C1 segment of cervical spinal cord (tissue), 14 donors: ENCODE measurements around the gene ADGRB3.

Experiments
- DNase-seq, 14 donors: peaks; one replicate each; lab custom pipeline; 2025; lab: John Stamatoyannopoulos, UW

The ADGRB3 gene

DNA sequence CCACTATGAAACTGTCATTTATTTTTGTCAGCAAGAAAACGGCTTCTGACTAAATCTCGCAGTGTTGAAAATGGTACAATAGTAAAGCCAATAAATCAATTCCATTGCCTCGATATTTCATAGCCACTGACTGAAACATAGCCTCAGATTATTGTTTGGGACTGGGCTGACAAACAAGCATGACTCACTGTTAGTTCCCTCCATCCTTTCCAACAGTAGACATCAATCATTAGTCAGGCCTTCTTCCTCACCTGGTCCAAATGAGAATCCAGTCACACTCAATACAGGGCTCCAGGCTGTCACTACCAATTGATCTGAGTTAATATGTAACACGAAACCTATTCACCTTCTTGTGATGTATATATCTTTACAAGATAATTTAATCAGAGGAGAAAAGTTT is 66.1 kb downstream of the ADGRB3 start:
- no peak for DNase-seq

DNA sequence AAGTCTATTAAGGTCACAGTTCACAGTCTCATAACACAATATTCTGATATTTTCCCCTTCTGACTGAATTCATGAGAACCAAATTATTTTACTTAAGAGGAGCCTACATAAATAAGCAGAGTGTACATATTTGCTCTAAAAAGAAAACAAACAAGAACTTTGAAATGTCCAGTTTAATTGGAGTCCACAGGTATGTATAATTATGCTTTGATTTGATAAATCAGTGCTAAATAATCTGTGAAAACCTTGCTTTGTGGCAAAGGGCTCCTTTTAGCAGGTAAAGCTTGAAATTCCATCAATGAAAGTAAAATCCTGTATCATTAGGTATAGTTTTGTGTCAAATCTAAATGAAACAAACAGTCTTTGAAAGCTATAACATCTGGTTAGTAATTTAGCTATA is 69.4 kb downstream of the ADGRB3 start:
- DNase-seq, result no peak

DNA sequence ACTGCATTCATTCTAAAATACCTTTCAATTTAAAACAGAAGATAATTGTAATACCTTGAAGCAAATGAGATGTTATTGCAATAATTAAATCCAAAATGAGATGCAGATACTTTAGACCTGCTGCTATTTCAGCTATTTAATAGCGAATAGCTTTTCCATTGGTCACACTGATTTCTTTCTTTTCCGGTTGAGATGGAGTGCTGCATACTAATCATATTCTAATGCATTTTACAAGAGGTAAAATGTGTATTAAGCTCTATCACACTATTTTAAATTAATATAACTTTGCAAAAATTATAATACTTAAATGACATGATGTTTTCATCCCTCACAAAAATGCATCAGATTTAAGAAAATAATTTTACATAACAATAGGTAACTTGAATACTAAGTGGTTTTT is 74.0 kb downstream of the ADGRB3 start:
- no peak for DNase-seq

DNA sequence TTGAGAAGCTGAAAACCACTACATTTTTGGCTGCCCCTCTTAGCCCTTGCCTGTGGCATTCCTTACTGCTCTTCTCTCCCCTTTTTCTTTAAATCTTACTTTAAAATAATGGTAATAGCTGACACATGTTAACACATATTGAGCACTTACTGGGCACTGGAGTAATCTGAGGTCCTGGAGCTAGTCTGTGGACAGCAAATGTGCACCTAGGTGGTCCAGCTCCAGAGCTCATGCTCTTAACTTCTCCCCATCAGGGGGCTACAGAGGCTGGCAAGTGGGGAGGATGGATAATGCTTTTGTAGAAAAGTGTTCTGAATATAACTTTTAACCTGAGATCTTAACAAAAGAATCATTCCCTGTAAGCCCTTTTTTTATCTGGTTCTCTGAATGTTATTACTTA is 74.8 kb downstream of the ADGRB3 start:
- DNase-seq, result no peak

DNA sequence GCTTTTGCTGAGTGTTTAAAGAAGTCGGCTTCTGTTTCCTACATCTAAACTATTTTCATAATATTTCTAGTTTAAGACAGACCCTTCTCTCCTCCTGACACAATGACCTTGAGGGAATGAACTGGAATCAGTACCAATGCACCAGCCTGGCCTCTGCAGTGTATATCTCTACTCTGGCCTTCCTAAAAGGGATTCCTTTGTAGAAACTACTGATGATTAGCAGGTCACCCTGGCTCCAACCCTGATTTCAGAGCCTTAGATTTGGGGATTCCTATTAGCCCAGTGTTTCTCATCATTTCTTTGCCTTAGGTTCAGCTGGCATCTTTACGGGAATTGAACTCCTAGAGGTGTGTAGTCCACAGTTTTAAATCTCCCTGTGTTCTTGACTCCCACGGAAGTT is 75.4 kb downstream of the ADGRB3 start:
- DNase-seq, result no peak

DNA sequence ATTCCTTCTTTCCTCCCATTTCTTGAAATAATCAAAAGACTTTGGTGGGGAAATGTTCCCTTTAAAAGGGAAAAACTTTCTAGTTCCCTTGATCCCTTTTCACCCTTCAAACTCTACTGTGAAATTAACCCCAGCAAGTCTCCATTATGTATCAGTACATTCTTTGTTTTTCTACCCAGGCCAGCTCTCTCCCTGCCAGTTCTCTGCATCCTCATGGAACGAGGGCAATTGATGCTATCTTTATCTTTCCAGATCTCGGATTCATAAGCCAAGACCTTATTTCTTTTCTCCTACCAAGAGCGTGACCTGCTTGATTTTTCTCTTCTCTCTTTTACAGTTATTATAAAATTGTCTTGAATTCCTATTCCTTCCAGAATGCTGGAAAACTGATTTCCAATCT is 75.8 kb downstream of the ADGRB3 start:
- peak in 1 of 14 donors; percentile 79 for DNase-seq

DNA sequence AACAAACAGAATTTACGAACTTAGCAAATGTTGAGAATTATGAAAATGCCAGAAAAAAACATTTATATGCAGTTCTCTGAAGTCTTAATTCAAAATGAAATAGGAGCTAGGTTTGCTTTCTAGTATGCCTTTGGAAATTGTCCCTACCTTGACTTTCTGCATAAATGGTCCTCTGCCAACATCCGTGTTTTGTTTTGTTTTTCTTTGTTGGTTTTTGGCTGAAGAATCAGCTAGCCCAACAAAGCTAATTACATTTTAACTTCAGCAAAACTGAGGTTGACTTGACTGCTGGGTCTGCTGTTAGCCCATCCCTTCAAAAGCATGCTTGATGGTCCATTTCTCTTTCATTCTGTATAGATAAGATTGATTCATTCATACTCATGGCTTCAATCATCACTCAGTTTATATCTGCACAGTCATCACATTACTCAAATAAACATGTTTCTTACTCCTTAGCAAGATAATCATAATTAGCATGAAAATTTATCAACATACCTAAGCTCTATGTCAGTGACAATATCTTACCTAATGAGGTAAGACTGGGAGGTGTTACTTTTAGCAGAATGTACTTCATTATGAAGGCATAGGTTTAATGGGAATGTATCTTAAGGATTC is 76.4 kb downstream of the ADGRB3 start:
- DNase-seq, result peak in 1 of 14 donors; percentile 71

DNA sequence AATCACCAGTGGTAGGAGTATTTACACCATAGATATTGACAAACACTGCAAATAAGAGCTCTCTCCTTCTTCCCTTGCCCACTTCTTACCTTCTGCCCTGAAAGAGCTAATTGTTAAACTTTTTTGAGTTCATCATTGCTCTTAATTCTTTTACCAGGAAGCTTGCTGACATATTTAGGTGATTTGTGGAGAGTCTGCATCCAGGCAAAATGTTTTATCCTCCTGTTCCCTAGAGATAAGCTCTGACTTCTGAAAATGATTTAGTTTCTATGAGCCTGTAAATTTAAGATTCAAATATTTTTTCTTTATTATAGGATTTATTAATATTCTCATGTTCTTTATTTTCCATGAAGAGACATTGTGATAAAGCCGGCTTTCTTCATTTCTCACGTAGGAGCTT is 81.5 kb downstream of the ADGRB3 start:
- no peak for DNase-seq

DNA sequence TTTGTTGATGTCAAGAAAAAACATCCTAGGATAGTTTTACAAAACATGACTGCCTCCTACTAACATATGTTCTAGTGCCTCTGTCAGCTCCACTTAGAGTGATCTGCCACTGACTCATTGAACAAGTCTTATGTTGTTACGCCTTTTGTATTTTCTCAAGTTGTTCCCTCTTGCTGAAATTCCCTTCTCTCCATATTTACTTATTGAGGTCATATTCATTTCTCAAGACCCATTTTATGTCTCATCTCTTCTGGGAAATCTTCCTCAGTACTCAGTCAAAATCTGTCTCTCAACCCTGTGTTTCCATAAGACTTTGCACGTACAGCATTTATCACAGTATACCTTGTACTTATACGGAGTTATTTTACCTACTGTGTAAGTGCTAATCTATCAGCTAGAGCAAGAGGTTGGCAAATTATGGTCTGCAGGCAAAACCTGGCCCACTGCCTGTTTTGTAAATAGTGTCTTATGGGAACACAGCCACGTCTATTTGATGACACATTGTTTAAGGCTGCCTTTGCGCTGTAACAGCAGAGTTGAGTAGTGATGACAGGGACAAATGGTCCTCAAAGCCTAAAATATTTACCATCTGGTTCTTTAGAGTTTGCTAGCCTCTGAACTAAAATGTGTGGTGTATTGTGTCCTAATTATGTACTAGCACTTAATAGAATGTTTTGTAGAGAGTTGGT is 83.4 kb downstream of the ADGRB3 start:
- DNase-seq, result peak in 1 of 14 donors; percentile 97

DNA sequence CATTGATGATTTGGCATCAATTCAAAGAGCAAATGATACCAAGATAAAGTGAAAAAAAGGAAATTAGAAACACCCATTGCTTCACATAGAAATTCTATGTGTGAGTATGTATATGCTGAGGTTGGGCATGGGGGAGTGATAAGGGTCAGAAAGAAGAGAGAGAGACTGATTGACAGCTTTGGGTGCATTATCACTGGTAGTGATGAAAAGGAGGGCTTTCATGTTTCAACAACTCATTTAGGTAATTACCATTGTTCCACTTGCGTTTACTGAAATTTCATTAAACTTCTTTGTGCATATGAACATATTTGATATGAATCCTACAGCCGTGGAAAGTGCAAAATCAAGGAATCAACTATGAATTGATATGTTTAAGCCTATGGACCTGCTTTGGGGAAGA is 84.7 kb downstream of the ADGRB3 start:
- DNase-seq, result no peak

DNA sequence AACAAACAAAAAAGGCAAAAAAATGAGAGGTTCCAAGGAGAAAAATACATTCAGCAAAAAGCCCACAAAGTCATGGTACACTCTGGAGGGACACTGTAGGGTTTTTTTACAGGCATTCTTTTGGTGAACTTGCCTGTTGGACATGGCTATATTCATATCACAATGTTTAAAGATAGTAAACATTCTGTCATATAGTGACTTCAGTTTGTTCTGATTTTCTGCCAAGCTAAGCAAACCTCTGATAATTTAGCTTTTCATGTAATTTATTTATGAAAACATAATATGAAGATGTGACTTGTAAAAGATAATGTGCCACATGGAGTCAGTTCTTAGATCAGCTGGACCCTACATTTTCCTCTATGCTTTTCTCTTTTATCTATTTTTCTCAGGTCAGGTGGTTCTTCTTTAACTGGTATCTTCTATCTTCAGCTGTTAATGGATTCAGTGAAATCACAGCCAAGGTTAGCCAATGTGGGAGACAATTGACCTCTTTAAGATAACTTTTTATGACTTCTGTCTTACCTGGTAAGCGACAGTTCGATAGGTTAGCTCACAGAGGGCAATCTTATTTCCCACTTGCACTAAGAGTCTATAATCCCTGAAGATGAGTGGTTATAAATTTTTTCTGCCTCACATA is 87.9 kb downstream of the ADGRB3 start:
- no peak for DNase-seq

DNA sequence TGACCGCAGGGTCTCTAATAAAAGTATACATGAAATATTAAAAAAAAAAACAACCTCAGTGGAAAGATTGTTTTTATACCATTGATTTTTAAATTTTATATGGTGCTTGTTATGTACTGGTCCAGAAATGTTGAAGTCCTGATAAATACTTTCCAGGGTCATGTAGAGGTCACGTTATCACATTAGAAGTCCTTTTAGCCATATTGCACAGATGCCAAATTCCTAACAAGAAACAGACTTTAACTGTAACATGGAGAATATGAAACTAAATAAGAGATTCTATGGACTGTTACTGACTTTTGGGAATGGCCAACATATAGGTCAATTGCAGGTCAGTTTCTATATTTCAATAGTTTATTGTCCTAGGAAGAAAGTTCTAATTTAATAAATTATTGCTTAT is 89.0 kb downstream of the ADGRB3 start:
- DNase-seq, result no peak

DNA sequence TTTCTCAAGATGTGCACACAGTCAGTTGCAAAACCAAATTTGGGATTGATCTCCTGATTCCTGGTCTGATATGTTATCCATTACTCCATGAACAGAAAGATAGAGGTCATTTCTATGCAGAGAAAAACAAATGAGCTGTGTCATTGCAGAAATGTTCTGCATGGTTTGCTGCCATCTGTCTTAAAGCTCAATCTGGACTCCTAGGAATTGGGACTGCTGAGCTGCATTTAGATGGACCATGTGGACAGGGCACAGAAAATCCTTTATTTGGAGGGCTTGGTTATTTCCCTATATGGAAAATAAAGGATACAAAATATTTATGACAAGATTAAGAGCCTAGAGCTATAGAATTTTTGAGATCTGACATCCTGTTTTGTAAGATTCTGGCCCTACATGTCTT is 91.3 kb downstream of the ADGRB3 start:
- peak in 1 of 14 donors; percentile 95 for DNase-seq

DNA sequence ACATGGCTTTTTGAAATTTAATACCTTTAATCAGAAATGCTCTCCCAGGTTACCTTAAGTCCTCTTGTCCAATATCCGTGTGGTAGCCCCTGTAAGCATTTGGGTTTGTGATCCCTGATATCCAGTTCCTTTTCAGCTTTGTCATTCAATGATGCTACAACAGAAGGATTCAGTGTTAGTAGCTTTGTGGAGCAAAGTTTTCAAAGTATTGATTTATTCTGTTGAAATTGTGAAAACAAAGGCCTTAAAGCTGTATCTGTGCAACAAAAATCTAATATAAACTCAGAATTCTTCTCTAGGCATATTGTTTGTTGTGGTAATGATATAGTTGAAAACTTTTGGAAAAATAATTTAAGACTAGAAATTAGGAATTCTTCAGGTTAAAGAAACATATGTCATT is 91.9 kb downstream of the ADGRB3 start:
- DNase-seq, result no peak

DNA sequence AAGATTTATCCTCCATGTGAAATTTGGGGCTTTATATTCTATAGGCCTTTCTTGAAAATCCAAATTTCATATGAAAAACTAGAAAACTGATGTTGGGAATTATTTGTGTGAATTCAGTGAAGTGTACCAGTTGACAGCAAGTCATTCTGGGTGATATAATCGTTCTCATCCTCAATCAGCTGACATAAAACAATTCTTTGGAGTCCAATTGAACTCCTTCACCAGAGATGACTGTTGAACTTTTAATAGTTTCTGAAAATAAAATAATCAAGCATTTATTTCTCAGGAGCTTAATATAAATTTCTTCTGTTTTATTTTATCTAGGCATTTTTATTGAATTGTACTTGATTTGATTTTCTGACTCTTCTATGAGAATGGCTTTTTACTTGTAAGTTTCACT is 92.6 kb downstream of the ADGRB3 start:
- DNase-seq, result no peak

DNA sequence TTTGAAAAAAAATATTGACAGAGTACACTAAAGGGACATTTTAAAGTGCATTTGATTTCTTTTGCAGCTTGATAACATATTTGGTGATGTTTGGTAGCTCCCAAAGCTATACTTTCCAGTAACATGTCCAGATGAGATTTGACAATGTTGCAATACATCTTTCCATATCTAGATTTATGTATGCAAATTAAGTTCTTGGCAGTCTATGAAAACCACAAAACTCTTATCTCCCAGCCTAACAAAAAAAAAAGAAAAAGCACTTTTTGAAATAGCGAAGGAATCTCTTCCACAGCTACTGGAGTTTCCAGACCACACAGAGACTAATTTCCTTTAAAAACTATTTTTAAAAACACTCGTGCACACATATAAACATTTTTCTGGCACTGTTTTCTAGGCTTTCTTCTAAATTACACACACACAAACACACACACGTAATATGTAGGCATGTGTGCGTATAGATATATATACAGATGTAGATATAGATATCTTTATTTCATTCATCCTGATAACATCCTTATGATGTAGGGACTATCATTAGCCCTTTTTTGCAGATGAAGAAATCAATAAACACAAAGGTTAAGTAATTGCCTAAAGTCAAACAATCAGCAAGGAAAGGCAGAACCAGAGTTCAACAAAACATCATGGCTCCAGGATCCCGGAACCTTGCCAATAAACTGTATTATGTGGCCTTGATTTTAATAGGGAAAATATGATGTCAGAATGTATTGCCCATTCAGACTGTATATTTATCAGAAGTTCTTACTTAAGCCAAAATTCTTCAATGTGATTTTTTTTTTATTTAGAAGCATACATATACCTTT is 93.3 kb downstream of the ADGRB3 start:
- no peak for DNase-seq

DNA sequence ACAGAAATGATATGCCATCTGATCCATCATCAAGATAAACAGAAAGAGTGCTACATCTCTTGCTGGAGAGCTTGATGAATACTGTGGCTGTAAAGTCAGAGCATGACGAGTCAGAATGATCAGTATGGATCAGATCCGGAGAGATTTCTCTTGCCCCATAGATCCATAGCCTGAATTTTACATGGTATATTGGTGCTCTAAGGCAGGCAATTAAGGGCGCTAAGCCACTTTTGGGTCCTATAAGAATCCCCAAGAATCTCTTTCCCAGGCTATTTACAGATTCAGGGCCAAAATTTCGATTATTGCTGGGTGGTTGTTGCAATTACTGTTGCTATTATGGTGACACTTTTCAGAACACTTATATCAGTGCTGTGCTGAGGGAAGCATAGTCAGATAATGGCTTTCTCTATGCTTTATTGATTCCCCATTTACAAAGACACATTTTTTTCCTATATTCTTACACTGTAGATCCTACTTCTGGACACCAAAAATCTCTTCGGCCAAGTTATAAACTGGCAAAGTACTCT is 94.4 kb downstream of the ADGRB3 start:
- DNase-seq, result peak in 1 of 14 donors; percentile 22

DNA sequence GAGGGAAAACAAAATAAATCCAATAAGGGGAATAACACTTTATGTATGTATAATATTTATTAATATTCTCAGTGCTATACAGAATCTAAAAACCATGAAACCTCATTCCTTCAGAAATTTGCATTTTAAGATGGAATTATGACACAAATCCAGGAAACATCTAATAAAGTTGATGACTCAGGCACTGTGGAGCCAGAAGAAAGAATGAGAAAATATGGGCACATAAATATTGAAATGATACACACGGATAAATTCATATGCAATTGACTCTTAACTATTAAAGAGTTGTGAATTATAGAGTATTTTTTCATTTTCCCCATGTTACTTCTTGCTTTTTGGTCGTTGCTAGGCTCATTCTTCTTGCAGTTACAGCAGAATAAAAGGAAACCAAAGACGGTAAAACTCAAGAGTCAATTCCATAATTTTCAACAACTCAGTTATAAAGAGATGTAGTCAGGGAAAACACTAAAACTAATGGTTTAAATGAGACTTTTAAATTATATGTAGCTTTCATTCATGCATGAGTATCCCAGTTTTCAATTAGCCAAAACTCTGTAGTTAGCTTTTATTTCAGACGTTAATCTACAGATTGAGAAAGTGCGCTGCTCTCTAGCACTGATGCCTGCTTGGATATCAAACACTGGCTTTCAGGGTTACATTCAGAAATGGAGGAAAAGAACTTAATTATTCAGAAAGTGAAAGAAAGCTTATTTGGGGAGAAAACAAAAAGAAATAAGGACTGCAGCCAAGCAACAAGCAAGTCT is 95.4 kb downstream of the ADGRB3 start:
- DNase-seq, result no peak

DNA sequence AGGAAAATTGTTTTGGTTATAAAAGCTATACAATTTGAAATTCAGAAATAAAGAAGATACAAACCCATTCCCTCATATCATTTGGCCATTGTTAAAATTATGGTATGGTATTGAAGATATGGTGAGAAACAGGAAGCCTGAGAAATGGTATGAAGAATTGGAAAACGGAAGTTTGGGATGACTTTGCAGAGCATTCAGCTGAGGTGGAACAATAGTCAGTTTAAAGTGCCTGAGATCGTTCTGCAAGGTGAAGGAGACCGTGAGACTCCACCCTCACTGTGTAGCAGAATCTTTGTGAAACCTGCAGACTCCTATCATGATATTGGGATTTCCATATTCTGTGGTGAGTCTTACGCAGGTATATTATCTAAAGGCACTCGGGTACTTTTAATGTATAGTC is 97.3 kb downstream of the ADGRB3 start:
- no peak for DNase-seq

DNA sequence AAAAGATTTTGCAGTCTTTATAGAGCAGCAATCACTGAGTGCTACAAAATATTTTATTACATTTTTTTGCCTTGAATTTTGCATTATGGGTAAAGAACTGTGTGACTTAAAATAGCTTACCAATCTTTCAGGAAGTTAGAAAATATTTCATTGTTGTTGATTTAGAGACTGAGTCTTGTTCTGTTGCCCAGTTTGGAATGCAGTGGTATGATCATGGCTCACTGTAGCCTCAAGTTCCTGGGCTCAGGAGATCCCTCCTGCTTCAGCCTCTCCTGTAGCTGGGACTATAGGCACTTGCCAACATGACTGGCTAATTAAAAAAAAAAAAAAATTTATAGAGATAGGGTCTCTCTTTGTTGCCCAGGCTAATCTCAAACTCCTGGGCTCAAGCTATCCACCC is 100.8 kb downstream of the ADGRB3 start:
- no peak for DNase-seq

DNA sequence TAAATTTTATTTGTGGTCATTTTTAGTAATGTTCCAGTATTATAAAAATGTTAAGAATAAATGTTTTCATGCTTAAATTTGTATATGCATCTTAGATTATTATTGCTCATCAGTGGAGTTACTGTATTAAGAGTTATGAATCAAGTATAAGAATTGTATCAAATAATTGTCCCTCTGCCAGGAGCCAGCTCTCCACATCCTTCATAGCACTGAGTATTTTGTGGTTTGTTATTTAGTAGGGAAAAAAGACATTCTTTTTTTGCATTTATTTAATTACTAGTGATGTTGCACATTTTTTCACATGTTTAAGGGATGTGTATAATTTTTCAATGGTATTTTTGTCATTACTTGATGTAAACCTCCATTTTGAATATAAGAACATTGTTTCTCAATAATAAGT is 102.0 kb downstream of the ADGRB3 start:
- no peak for DNase-seq
